ENCODE data around the gene B4GALNT3. TPM values are rescaled to one million over a fixed set of nuclear protein-coding genes. Genes with fewer than 3 reads are reported as not detected.

Gene B4GALNT3
- total RNA-seq, 2 donors from 2014 or later, result 1.6 to 1.7 TPM

GRCh38 chr12:552466-552865 lies 92.7 kb downstream of the B4GALNT3 start:
- H3K36me3 Mint-ChIP-seq (ENCODE audit: low read depth), result no peaks in the 10 kb centered on the region
- DNase-seq (no peak), ATAC-seq (no peak)
- no peaks in the 10 kb centered on the region for H3K27me3 Mint-ChIP-seq
- H3K4me3 Mint-ChIP-seq, result peak overlapping the region; percentile 93
- H3K27ac Mint-ChIP-seq, result peak overlapping the region; percentile 93
- H3K9me3 ChIP-seq (ENCODE audit: control insufficient read depth, low read length, poor library complexity, severe bottlenecking), result no peaks in the 10 kb centered on the region
- peaks cover 39% of the 10 kb centered on the region for H3K4me1 Mint-ChIP-seq

- peak overlapping the region; percentile 93 for H3K4me3 Mint-ChIP-seq
- peaks cover 42% of the 10 kb centered on the region for H3K4me1 Mint-ChIP-seq
- no peaks in the 10 kb centered on the region for H3K27me3 Mint-ChIP-seq
- peak; percentile 66 for ATAC-seq
- H3K27ac Mint-ChIP-seq, result peak overlapping the region; percentile 93
- no peaks in the 10 kb centered on the region for H3K36me3 Mint-ChIP-seq (ENCODE audit: low read depth)
- DNase-seq, result no peak
- H3K9me3 ChIP-seq (ENCODE audit: control insufficient read depth, low read length, poor library complexity, severe bottlenecking), result no peaks in the 10 kb centered on the region
Observed at GRCh38 chr12:553216-554000, 93.7 kb downstream of the B4GALNT3 start.

- Mint-ChIP-seq H3K4me1 (peaks cover 42% of the 10 kb centered on the region), H3K4me3 (peak overlapping the region; percentile 93), H3K27me3 (no peaks in the 10 kb centered on the region), H3K27ac (peak overlapping the region; percentile 93), H3K36me3 (ENCODE audit: low read depth) (no peaks in the 10 kb centered on the region)
- ATAC-seq (no peak), DNase-seq (no peak)
- H3K9me3 ChIP-seq (ENCODE audit: control insufficient read depth, low read length, poor library complexity, severe bottlenecking), result no peaks in the 10 kb centered on the region
Observed at GRCh38 chr12:554001-554285, 94.2 kb downstream of the B4GALNT3 start.

- peaks cover 5% of the 10 kb centered on the region for H3K36me3 Mint-ChIP-seq (ENCODE audit: low read depth)
- ATAC-seq, result no peak
- no peaks in the 10 kb centered on the region for H3K27me3 Mint-ChIP-seq
- H3K9me3 ChIP-seq (ENCODE audit: control insufficient read depth, low read length, poor library complexity, severe bottlenecking), result no peaks in the 10 kb centered on the region
- H3K4me3 Mint-ChIP-seq, result no peak overlapping the region
- H3K4me1 Mint-ChIP-seq, result peaks cover 47% of the 10 kb centered on the region
- DNase-seq, result no peak
- no peak overlapping the region for H3K27ac Mint-ChIP-seq
Observed at GRCh38 chr12:556498-556897, 96.8 kb downstream of the B4GALNT3 start.

- Mint-ChIP-seq H3K4me1 (peaks cover 43% of the 10 kb centered on the region), H3K36me3 (ENCODE audit: low read depth) (peaks cover 5% of the 10 kb centered on the region), H3K27ac (peak overlapping the region; percentile 53), H3K4me3 (no peak overlapping the region), H3K27me3 (no peaks in the 10 kb centered on the region)
- DNase-seq, result no peak
- ATAC-seq, result no peak
- no peaks in the 10 kb centered on the region for H3K9me3 ChIP-seq (ENCODE audit: control insufficient read depth, low read length, poor library complexity, severe bottlenecking)
Observed at GRCh38 chr12:558580-558979, 98.8 kb downstream of the B4GALNT3 start.

GRCh38 chr12:559208-559905 lies 99.6 kb downstream of the B4GALNT3 start:
- no peak for DNase-seq
- Mint-ChIP-seq H3K27ac (peak overlapping the region; percentile 53), H3K4me1 (peaks cover 46% of the 10 kb centered on the region), H3K4me3 (no peak overlapping the region), H3K36me3 (ENCODE audit: low read depth) (peaks cover 5% of the 10 kb centered on the region), H3K27me3 (no peaks in the 10 kb centered on the region)
- ATAC-seq, result no peak
- no peaks in the 10 kb centered on the region for H3K9me3 ChIP-seq (ENCODE audit: control insufficient read depth, low read length, poor library complexity, severe bottlenecking)

- Mint-ChIP-seq H3K36me3 (ENCODE audit: low read depth) (peaks cover 5% of the 10 kb centered on the region), H3K27me3 (no peaks in the 10 kb centered on the region), H3K27ac (peak overlapping the region; percentile 53), H3K4me1 (peaks cover 50% of the 10 kb centered on the region), H3K4me3 (no peak overlapping the region)
- DNase-seq (no peak), ATAC-seq (no peak)
- H3K9me3 ChIP-seq (ENCODE audit: control insufficient read depth, low read length, poor library complexity, severe bottlenecking), result no peaks in the 10 kb centered on the region
Observed at GRCh38 chr12:559906-560455, 100.2 kb downstream of the B4GALNT3 start.

GRCh38 chr12:560691-561390 lies 101.1 kb downstream of the B4GALNT3 start:
- Mint-ChIP-seq H3K4me3 (no peak overlapping the region), H3K4me1 (peaks cover 54% of the 10 kb centered on the region), H3K27me3 (no peaks in the 10 kb centered on the region), H3K36me3 (ENCODE audit: low read depth) (peaks cover 5% of the 10 kb centered on the region), H3K27ac (peak overlapping the region; percentile 92)
- H3K9me3 ChIP-seq (ENCODE audit: control insufficient read depth, low read length, poor library complexity, severe bottlenecking), result no peaks in the 10 kb centered on the region
- DNase-seq, result no peak
- ATAC-seq, result no peak

- no peak overlapping the region for H3K4me3 Mint-ChIP-seq
- no peak for ATAC-seq
Observed at GRCh38 chr12:561391-561705, 101.6 kb downstream of the B4GALNT3 start.

GRCh38 chr12:561908-562593 lies 102.3 kb downstream of the B4GALNT3 start:
- H3K27me3 Mint-ChIP-seq, result no peaks in the 10 kb centered on the region
- H3K36me3 Mint-ChIP-seq (ENCODE audit: low read depth), result peaks cover 5% of the 10 kb centered on the region
- H3K4me3 Mint-ChIP-seq, result peak overlapping the region; percentile 77
- no peaks in the 10 kb centered on the region for H3K9me3 ChIP-seq (ENCODE audit: control insufficient read depth, low read length, poor library complexity, severe bottlenecking)
- H3K27ac Mint-ChIP-seq, result peak overlapping the region; percentile 92
- DNase-seq, result no peak
- H3K4me1 Mint-ChIP-seq, result peaks cover 60% of the 10 kb centered on the region
- ATAC-seq, result no peak

More at GRCh38 chr12:561391-561705, 101.6 kb downstream of the B4GALNT3 start:
- H3K27me3 Mint-ChIP-seq, result no peaks in the 10 kb centered on the region
- no peak for DNase-seq
- peaks cover 5% of the 10 kb centered on the region for H3K36me3 Mint-ChIP-seq (ENCODE audit: low read depth)
- peak overlapping the region; percentile 92 for H3K27ac Mint-ChIP-seq
- no peaks in the 10 kb centered on the region for H3K9me3 ChIP-seq (ENCODE audit: control insufficient read depth, low read length, poor library complexity, severe bottlenecking)
- H3K4me1 Mint-ChIP-seq, result peaks cover 57% of the 10 kb centered on the region

- H3K27me3 Mint-ChIP-seq, result no peaks in the 10 kb centered on the region
- peak overlapping the region; percentile 92 for H3K27ac Mint-ChIP-seq
- H3K36me3 Mint-ChIP-seq (ENCODE audit: low read depth), result peaks cover 5% of the 10 kb centered on the region
- DNase-seq, result no peak
- peaks cover 63% of the 10 kb centered on the region for H3K4me1 Mint-ChIP-seq
- H3K4me3 Mint-ChIP-seq, result peak overlapping the region; percentile 88
- ATAC-seq, result peak; percentile 50
- no peaks in the 10 kb centered on the region for H3K9me3 ChIP-seq (ENCODE audit: control insufficient read depth, low read length, poor library complexity, severe bottlenecking)
Observed at GRCh38 chr12:562634-563033, 102.9 kb downstream of the B4GALNT3 start.

GRCh38 chr12:563250-563781 lies 103.6 kb downstream of the B4GALNT3 start:
- Mint-ChIP-seq H3K4me3 (peak overlapping the region; percentile 88), H3K4me1 (peaks cover 62% of the 10 kb centered on the region)
- peak; percentile 91 for ATAC-seq

More at GRCh38 chr12:563250-563781, 103.6 kb downstream of the B4GALNT3 start:
- no peaks in the 10 kb centered on the region for H3K9me3 ChIP-seq (ENCODE audit: control insufficient read depth, low read length, poor library complexity, severe bottlenecking)
- Mint-ChIP-seq H3K36me3 (ENCODE audit: low read depth) (peaks cover 5% of the 10 kb centered on the region), H3K27ac (peak overlapping the region; percentile 92), H3K27me3 (no peaks in the 10 kb centered on the region)
- peak in 1 of 3 donors; percentile 38 for DNase-seq

All from T-helper 17 cell (primary cell).